SJCRH30 (cell line): Measurements from ENCODE around the gene MRTFA. TPM values are rescaled to one million over a fixed set of nuclear protein-coding genes. Genes with fewer than 3 reads are reported as not detected.

ENCODE experiments used
- DNase-seq, 2 experiments: peaks; one replicate each; pipeline ENCODE4 v3.0.0-alpha.2; 2015 to 2020
- H3K27ac ChIP-seq: fragments of 250-450 bp; sonication (Bioruptor Pico); 2 replicates; pipeline ENCODE4 v1.5.1; 2020; ENCODE audit warnings: mild to moderate bottlenecking, moderate library complexity
- H3K27me3 ChIP-seq: fragments of 250-450 bp; sonication (Bioruptor Pico); 2 replicates; pipeline ENCODE4 v1.5.1; 2020; ENCODE audit warnings: mild to moderate bottlenecking, moderate library complexity
- H3K36me3 ChIP-seq: fragments of 250-450 bp; sonication (Bioruptor Pico); 2 replicates; pipeline ENCODE4 v1.5.1; 2020; ENCODE audit warnings: mild to moderate bottlenecking, moderate library complexity
- H3K4me1 ChIP-seq: fragments of 250-450 bp; sonication (Bioruptor Pico); 2 replicates; pipeline ENCODE4 v1.5.1; 2020; ENCODE audit warnings: mild to moderate bottlenecking, moderate library complexity
- H3K4me3 ChIP-seq: fragments of 250-450 bp; sonication (Bioruptor Pico); 2 replicates; pipeline ENCODE4 v1.5.1; 2020; ENCODE audit warnings: mild to moderate bottlenecking, moderate library complexity
- H3K9me3 ChIP-seq: fragments of 250-450 bp; sonication (Bioruptor Pico); replicated peaks from 2 replicates; pipeline ENCODE4 v1.5.1; 2020; ENCODE audit warnings: mild to moderate bottlenecking, moderate library complexity
- total RNA-seq: library from RNA; depleted of rRNA; stranded (reverse); fragments of >200 nt; shearing (Covaris generic); gene quantifications from 2 replicates; pipeline ENCODE4 v1.2.3, GENCODE V29; 2014

MRTFA gene
- total RNA-seq, 1 experiment from 2014 or later = 12.3 TPM

DNA sequence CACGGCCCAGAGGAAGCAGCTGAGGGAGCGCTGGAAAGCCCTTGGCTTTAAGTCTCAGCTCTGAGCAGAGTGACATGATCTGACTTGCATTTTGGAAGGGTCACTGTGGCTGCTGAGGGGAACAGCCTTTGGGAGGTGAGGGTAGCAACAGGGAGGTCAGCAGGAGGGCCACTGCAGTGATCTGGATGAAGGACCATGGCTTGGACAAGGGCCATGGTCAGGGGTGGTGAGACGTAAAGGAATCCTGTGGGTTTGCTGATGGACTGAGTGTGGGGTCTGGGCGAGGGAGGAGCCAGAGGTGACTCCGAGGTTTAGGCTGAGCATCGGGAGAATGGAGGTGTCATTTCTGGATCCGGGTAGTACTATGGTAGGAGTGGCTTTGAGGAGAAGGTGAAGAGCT is 232.9 kb downstream of the MRTFA start:
- Histone ChIP-seq H3K4me3 (no peak overlapping the region), H3K9me3 (no peaks in the 10 kb centered on the region), H3K4me1 (no peaks in the 10 kb centered on the region), H3K36me3 (peaks cover 12% of the 10 kb centered on the region; the same call in 1 of the 2 replicates), H3K27me3 (no peaks in the 10 kb centered on the region), H3K27ac (no peak overlapping the region)
- DNase-seq = no peak

- Histone ChIP-seq H3K4me1 (no peaks in the 10 kb centered on the region), H3K9me3 (no peaks in the 10 kb centered on the region), H3K36me3 (peaks cover 12% of the 10 kb centered on the region; the same call in 1 of the 2 replicates), H3K27ac (no peak overlapping the region), H3K4me3 (no peak overlapping the region), H3K27me3 (no peaks in the 10 kb centered on the region)
- DNase-seq = no peak
Observed at GRCh38 chr22:40403141-40403540, 233.4 kb downstream of the MRTFA start.

- Histone ChIP-seq H3K4me3 (no peak overlapping the region), H3K36me3 (peaks cover 12% of the 10 kb centered on the region; the same call in 1 of the 2 replicates), H3K4me1 (no peaks in the 10 kb centered on the region), H3K9me3 (no peaks in the 10 kb centered on the region), H3K27me3 (no peaks in the 10 kb centered on the region), H3K27ac (no peak overlapping the region)
- no peak for DNase-seq
Observed at GRCh38 chr22:40401981-40402406, 234.5 kb downstream of the MRTFA start.

- DNase-seq = no peak
- H3K4me3 ChIP-seq = no peak overlapping the region
- H3K4me1 ChIP-seq = no peaks in the 10 kb centered on the region
- H3K9me3 ChIP-seq = no peaks in the 10 kb centered on the region
- no peak overlapping the region for H3K27ac ChIP-seq
- peaks cover 12% of the 10 kb centered on the region; the same call in 1 of the 2 replicates for H3K36me3 ChIP-seq
- H3K27me3 ChIP-seq = no peaks in the 10 kb centered on the region
Observed at GRCh38 chr22:40401532-40401931, 235.0 kb downstream of the MRTFA start.

DNA sequence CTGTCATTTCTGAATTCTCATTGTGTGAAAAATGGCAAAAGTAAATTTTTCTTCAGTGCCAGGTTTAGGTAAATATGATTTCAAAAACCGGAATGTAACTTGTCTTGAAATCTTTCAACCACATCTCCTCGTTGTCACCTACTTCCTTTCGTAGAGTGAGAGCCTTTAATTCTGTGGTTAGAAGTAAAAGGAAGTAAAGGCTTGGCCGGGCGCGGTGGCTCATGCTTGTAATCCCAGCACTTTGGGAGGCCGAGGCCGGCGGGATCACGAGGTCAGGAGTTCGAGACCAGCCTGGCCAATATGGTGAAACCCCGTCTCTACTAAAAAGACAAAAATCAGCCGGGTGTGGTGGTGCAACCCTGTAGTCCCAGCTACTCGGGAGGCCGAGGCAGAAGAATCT is 236.4 kb downstream of the MRTFA start:
- peaks cover 13% of the 10 kb centered on the region; the same call in 1 of the 2 replicates for H3K36me3 ChIP-seq
- H3K4me1 ChIP-seq = no peaks in the 10 kb centered on the region
- H3K27me3 ChIP-seq = no peaks in the 10 kb centered on the region
- H3K9me3 ChIP-seq = no peaks in the 10 kb centered on the region
- no peak overlapping the region for H3K27ac ChIP-seq
- no peak for DNase-seq
- H3K4me3 ChIP-seq = no peak overlapping the region

DNA sequence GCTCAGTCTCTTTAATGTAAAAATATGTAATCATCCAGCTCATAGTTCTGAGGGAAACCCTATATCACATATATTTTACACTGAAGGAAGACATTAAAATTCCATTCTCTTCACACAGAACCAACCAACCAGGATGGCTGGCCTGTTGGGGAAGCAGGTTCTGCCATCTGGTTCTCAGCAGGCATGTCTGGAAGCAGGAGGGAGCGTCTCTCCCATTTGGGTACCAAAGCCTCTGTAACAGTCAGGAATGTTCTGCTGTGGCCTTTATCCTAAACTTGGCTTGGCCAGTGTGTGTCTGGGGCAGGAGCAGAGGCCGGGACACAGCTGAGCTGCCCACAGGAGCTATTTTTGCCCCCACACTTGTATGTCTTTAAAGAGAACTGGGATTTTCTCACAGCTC is 236.9 kb downstream of the MRTFA start:
- no peaks in the 10 kb centered on the region for H3K9me3 ChIP-seq
- no peak for DNase-seq
- H3K27me3 ChIP-seq = no peaks in the 10 kb centered on the region
- H3K27ac ChIP-seq = no peak overlapping the region
- no peaks in the 10 kb centered on the region for H3K4me1 ChIP-seq
- H3K4me3 ChIP-seq = no peak overlapping the region
- peaks cover 10% of the 10 kb centered on the region; the same call in 1 of the 2 replicates for H3K36me3 ChIP-seq

DNA sequence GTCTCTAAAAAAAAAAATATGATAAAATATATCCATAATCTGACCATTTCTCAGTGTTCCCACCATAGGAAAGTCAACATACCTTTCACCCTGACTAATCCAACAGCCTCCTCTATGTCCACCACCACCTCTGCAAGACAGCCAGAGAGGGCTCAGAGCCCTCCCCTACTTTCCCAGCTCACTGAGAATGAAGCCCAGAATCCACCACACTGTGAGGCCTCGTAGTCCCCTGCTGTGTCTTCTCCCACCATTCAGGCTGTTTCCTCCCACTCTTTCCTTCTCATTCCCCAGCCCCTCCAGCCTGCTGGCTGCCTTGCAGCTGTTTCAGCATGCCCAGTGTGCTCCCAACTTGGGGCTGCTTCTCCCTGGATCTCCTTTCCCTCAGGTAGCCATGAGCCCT is 239.1 kb downstream of the MRTFA start:
- DNase-seq = peak in 1 of 2 experiments; percentile 33
- no peaks in the 10 kb centered on the region for H3K9me3 ChIP-seq
- H3K4me3 ChIP-seq = no peak overlapping the region
- H3K27me3 ChIP-seq = no peaks in the 10 kb centered on the region
- H3K4me1 ChIP-seq = no peaks in the 10 kb centered on the region
- no peak overlapping the region for H3K27ac ChIP-seq
- H3K36me3 ChIP-seq = peaks cover 6% of the 10 kb centered on the region; the same call in 1 of the 2 replicates

DNA sequence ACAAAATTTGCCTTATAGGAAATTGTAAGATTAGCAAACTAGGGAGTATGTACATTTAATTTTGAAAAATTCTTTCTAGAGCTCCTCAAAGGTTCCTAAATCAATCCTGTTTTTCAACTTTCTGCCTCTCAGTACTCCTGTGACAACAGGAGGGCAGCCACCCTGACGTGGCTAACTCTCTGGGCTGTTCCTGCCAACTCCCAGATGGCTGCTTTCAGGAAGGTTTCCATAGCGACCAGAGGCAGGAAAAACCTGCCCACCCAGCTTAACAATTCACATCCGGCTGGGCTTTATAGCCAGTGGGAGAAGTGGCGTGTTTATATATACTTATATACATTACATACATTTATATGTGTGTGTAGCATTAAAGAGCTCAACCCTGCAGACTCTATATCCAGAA is 239.6 kb downstream of the MRTFA start:
- no peak overlapping the region for H3K27ac ChIP-seq
- H3K4me3 ChIP-seq = no peak overlapping the region
- H3K9me3 ChIP-seq = no peaks in the 10 kb centered on the region
- no peaks in the 10 kb centered on the region for H3K4me1 ChIP-seq
- peak in 1 of 2 experiments; percentile 13 for DNase-seq
- H3K27me3 ChIP-seq = no peaks in the 10 kb centered on the region
- H3K36me3 ChIP-seq = peaks cover 6% of the 10 kb centered on the region; the same call in 1 of the 2 replicates

DNA sequence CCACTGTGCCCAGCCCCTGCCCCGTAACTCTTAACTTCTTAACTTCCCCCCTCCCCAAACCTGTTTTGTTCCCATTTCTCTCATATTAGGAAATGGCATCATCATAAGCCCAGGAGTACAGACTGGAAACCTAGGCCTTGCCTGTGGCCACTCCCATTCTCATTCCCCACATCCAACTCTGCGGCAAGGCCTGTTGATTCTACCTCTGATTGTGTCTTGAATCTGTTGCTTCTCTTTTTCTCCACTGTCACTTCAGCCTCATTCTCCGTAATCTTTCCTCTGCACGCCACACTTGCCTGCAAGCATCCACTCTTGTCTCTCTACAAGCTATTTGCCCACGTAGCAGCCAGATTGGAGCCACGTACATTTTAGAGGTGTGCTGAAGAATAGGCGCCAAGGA is 240.9 kb downstream of the MRTFA start:
- Histone ChIP-seq H3K27ac (no peak overlapping the region), H3K9me3 (no peaks in the 10 kb centered on the region), H3K4me1 (no peaks in the 10 kb centered on the region), H3K4me3 (no peak overlapping the region), H3K27me3 (no peaks in the 10 kb centered on the region), H3K36me3 (peaks cover 3% of the 10 kb centered on the region; the same call in 1 of the 2 replicates)
- no peak for DNase-seq

- Histone ChIP-seq H3K27me3 (no peaks in the 10 kb centered on the region), H3K27ac (no peak overlapping the region), H3K4me1 (no peaks in the 10 kb centered on the region), H3K36me3 (peaks cover 3% of the 10 kb centered on the region; the same call in 1 of the 2 replicates), H3K9me3 (no peaks in the 10 kb centered on the region), H3K4me3 (no peak overlapping the region)
- no peak for DNase-seq
Observed at GRCh38 chr22:40394607-40395006, 241.9 kb downstream of the MRTFA start.

- Histone ChIP-seq H3K27ac (no peak overlapping the region), H3K9me3 (no peaks in the 10 kb centered on the region), H3K36me3 (peaks cover 3% of the 10 kb centered on the region; the same call in 1 of the 2 replicates), H3K27me3 (no peaks in the 10 kb centered on the region), H3K4me3 (no peak overlapping the region), H3K4me1 (no peaks in the 10 kb centered on the region)
- DNase-seq = no peak
Observed at GRCh38 chr22:40392618-40393017, 243.9 kb downstream of the MRTFA start.

- Histone ChIP-seq H3K36me3 (peaks cover 3% of the 10 kb centered on the region; the same call in 1 of the 2 replicates), H3K27ac (no peak overlapping the region), H3K27me3 (no peaks in the 10 kb centered on the region), H3K9me3 (no peaks in the 10 kb centered on the region), H3K4me3 (no peak overlapping the region), H3K4me1 (no peaks in the 10 kb centered on the region)
- DNase-seq = no peak
Observed at GRCh38 chr22:40391417-40391816, 245.1 kb downstream of the MRTFA start.

DNA sequence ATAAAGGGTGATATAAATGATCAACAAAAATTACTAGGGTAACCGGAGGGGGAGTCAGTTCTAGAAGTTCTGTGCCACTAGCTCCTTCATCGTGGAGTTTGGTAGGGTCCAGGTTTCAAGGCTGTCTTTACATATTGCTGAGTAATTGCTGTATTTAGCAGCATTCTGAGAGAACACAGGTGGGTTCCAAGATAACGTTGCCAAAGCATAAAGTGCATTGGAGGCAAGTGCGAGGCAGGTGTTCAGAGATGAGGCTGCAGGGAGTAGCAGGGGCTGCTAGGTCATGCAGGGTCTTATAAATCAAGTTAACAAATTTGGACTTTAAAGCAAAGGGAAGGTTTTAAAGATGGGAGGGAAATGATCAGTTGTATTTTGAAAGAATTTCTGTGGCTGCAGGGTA is 248.3 kb downstream of the MRTFA start:
- no peak for DNase-seq

GRCh38 chr22:40387746-40388145 is 248.8 kb downstream of the MRTFA start:
- H3K27me3 ChIP-seq = no peaks in the 10 kb centered on the region
- DNase-seq = no peak
- H3K9me3 ChIP-seq = no peaks in the 10 kb centered on the region
- H3K4me3 ChIP-seq = no peak overlapping the region
- H3K36me3 ChIP-seq = no peaks in the 10 kb centered on the region
- no peak overlapping the region for H3K27ac ChIP-seq
- H3K4me1 ChIP-seq = no peaks in the 10 kb centered on the region

More for the DNA sequence above, 248.3 kb downstream of the MRTFA start:
- no peaks in the 10 kb centered on the region for H3K4me1 ChIP-seq
- H3K4me3 ChIP-seq = no peak overlapping the region
- H3K27ac ChIP-seq = no peak overlapping the region
- H3K9me3 ChIP-seq = no peaks in the 10 kb centered on the region
- H3K36me3 ChIP-seq = no peaks in the 10 kb centered on the region
- H3K27me3 ChIP-seq = no peaks in the 10 kb centered on the region

- H3K4me1 ChIP-seq = no peaks in the 10 kb centered on the region
- H3K4me3 ChIP-seq = no peak overlapping the region
- H3K27ac ChIP-seq = no peak overlapping the region
- H3K9me3 ChIP-seq = no peaks in the 10 kb centered on the region
- DNase-seq = no peak
- H3K36me3 ChIP-seq = peaks cover 2% of the 10 kb centered on the region; the same call in 1 of the 2 replicates
- H3K27me3 ChIP-seq = no peaks in the 10 kb centered on the region
Observed at GRCh38 chr22:40385036-40385782, 251.3 kb downstream of the MRTFA start.

DNA sequence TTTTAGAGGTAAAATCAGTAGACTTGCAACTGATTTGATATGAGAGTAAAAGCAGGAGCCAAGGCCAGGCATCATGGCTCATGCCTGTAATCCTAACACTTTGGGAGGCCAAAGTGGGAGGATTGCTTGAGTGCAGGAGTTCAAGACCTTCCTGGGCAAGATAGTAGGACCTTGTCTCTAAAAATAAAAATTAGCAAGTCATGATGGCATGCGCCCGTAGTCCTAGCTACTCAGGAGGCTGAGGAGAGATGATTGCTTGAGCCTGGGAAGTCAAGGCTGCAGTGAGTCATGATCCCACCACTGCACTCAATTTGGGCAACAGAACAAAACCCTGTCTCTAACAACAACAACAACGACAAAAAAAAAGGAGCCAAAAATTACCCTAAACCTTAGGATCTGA is 252.6 kb downstream of the MRTFA start:
- no peak overlapping the region for H3K27ac ChIP-seq

More for the DNA sequence above, 252.6 kb downstream of the MRTFA start:
- no peaks in the 10 kb centered on the region for H3K27me3 ChIP-seq
- no peak overlapping the region for H3K4me3 ChIP-seq
- no peaks in the 10 kb centered on the region for H3K9me3 ChIP-seq
- DNase-seq = no peak
- no peaks in the 10 kb centered on the region for H3K4me1 ChIP-seq
- H3K36me3 ChIP-seq = peaks cover 2% of the 10 kb centered on the region; the same call in 1 of the 2 replicates
